Caco-2 (cell line): ENCODE data around the gene ZNF839. TPM values are rescaled to one million over a fixed set of nuclear protein-coding genes. Genes with fewer than 3 reads are reported as not detected.
"Not testable (repeated sequence)": the region's sequence is repeated elsewhere in the genome, so short reads cannot be mapped to it uniquely, and the experiment has no call there.

ENCODE experiments used
- BruUV-seq: library from RNA; stranded (reverse); fragments of 400-500 nt; replicated peaks from 2 replicates; lab custom pipeline; 2021; lab: Mats Ljungman, UMichigan
- CTCF ChIA-PET: fragments of 300-600 bp; sonication (Branson Sonifier 250); formaldehyde crosslinking; loops from one replicate; lab custom pipeline; 2022; ENCODE audit warnings: antibody characterized with exemption; lab: Charles Lee
- POLR2A ChIA-PET: fragments of 300-600 bp; sonication (Branson Sonifier 250); formaldehyde crosslinking; loops from one replicate; lab custom pipeline; 2022; ENCODE audit warnings: antibody characterized with exemption; lab: Charles Lee
- DNase-seq, 2 experiments: peaks; one replicate each; pipeline versions ENCODE4 v3.0.0 to v3.0.0-alpha.2; 2020 to 2022
- H3K27me3 ChIP-seq: replicated peaks from 2 replicates; pipeline ENCODE4 v1.6.0; 2011; ENCODE audit warnings: low read length; ENCODE audit not compliant: control insufficient read depth, insufficient read depth
- H3K36me3 ChIP-seq: 2 replicates; pipeline ENCODE4 v1.5.1; 2011; ENCODE audit warnings: low read length; ENCODE audit not compliant: control insufficient read depth, insufficient read depth
- H3K4me1 ChIP-seq: fragments of 250-450 bp; sonication (Bioruptor Pico); 2 replicates; pipeline ENCODE4 v1.5.1; 2020; ENCODE audit warnings: mild to moderate bottlenecking
- H3K4me3 ChIP-seq: 2 replicates; pipeline ENCODE4 v1.5.1; 2011; ENCODE audit warnings: low read depth, mild to moderate bottlenecking, control low read depth, low read length
- H3K9me3 ChIP-seq: fragments of 250-450 bp; sonication (Bioruptor Pico); 2 replicates; pipeline ENCODE4 v1.5.1; 2020; ENCODE audit warnings: mild to moderate bottlenecking, moderate library complexity
- H3K27ac Mint-ChIP-seq: one replicate; pipeline ENCODE4 v1.8.0; 2022; ENCODE audit warnings: mixed read lengths; ENCODE audit not compliant: unreplicated experiment
- H3K27me3 Mint-ChIP-seq: one replicate; pipeline ENCODE4 v1.8.0; 2022; ENCODE audit warnings: mixed read lengths; ENCODE audit not compliant: insufficient read depth, unreplicated experiment
- H3K36me3 Mint-ChIP-seq: one replicate; pipeline ENCODE4 v1.8.0; 2022; ENCODE audit warnings: mild to moderate bottlenecking, mixed read lengths; ENCODE audit not compliant: insufficient read depth, unreplicated experiment
- H3K4me1 Mint-ChIP-seq: one replicate; pipeline ENCODE4 v1.8.0; 2022; ENCODE audit warnings: low read depth, mixed read lengths; ENCODE audit not compliant: unreplicated experiment
- H3K4me3 Mint-ChIP-seq: one replicate; pipeline ENCODE4 v1.8.0; 2022; ENCODE audit warnings: mild to moderate bottlenecking, moderate library complexity, mixed read lengths; ENCODE audit not compliant: unreplicated experiment
- H3K9me3 Mint-ChIP-seq: one replicate; pipeline ENCODE4 v1.8.0; 2022; ENCODE audit warnings: mixed read lengths; ENCODE audit not compliant: unreplicated experiment
- CTCF ChIP-seq, 2 experiments: fragments of 200-600 bp in 1 of 2; IDR thresholded peaks; 1 replicate in 1 of 2; 2 replicates in 1 of 2; pipeline versions ENCODE4 v1.5.1 to v1.8.0; 2011 to 2022; ENCODE audit warnings: antibody characterized with exemption in 1 of 2, control low read depth in 1 of 2, inconsistent platforms in 1 of 2, low read depth in 1 of 2, low read length in 1 of 2, mild to moderate bottlenecking in 1 of 2, moderate library complexity in 1 of 2; ENCODE audit not compliant: insufficient read depth in 1 of 2, severe bottlenecking in 1 of 2, unreplicated experiment in 1 of 2
- intact Hi-C: fragments of 100-400 bp; cut with micrococcal nuclease; formaldehyde crosslinking; loops from one replicate; pipeline ENCODE4 v1.10.0; 2022; ENCODE audit not compliant: unreplicated experiment
- total RNA-seq: library from RNA; stranded (reverse); gene quantifications from 2 replicates; pipeline ENCODE4 v1.2.3, GENCODE V29; 2022

ZNF839 gene
- total RNA-seq, 1 experiment from 2014 or later = 11.9 TPM

- peaks cover 14% of the 10 kb centered on the region for H3K4me1 Mint-ChIP-seq
- no TSS peak for BruUV-seq
- peak in 1 of 2 experiments; percentile 23 for TF ChIP-seq CTCF (IDR thresholded peaks at IDR 0.05; ENCODE audit: insufficient read depth in 1 of 2, low read depth in 1 of 2, low read length in 1 of 2, severe bottlenecking in 1 of 2, unreplicated experiment in 1 of 2)
- no peak overlapping the region for H3K27ac Mint-ChIP-seq
- no peaks in the 10 kb centered on the region for H3K9me3 ChIP-seq
- no peaks in the 10 kb centered on the region for H3K27me3 ChIP-seq
- ChIA-PET POLR2A (no interaction called here), CTCF (no interaction called here)
- intact Hi-C loops = no loop called here
- peak in 1 of 2 experiments; percentile 41 for DNase-seq
- no peaks in the 10 kb centered on the region for H3K9me3 Mint-ChIP-seq
- H3K4me3 Mint-ChIP-seq = no peak overlapping the region
- H3K4me3 ChIP-seq = no peak overlapping the region
- peaks cover 34% of the 10 kb centered on the region for H3K4me1 ChIP-seq
- H3K27me3 Mint-ChIP-seq = no peaks in the 10 kb centered on the region
- H3K36me3 Mint-ChIP-seq = peaks cover 9% of the 10 kb centered on the region
- H3K36me3 ChIP-seq = no peaks in the 10 kb centered on the region
Measured at GRCh38 chr14:102323102-102323501, 3.6 kb downstream of the ZNF839 start.

- POLR2A ChIA-PET = interaction anchor here (0.5 kb wide), 1 partner anchor 237 kb away, joined by 4 read pairs; no protein-coding TSS in a partner anchor
- H3K27me3 ChIP-seq = no peaks in the 10 kb centered on the region
- Mint-ChIP-seq H3K27ac (no peak overlapping the region), H3K27me3 (no peaks in the 10 kb centered on the region), H3K4me3 (no peak overlapping the region), H3K4me1 (peaks cover 11% of the 10 kb centered on the region), H3K36me3 (no peaks in the 10 kb centered on the region), H3K9me3 (no peaks in the 10 kb centered on the region)
- no TSS peak for BruUV-seq
- no peak for DNase-seq
- intact Hi-C loops = no loop called here
- no peak overlapping the region for H3K4me3 ChIP-seq
- TF ChIP-seq CTCF (IDR thresholded peaks at IDR 0.05; ENCODE audit: insufficient read depth in 1 of 2, low read depth in 1 of 2, low read length in 1 of 2, severe bottlenecking in 1 of 2, unreplicated experiment in 1 of 2) = no peak
- H3K9me3 ChIP-seq = no peaks in the 10 kb centered on the region
- H3K36me3 ChIP-seq = no peaks in the 10 kb centered on the region
- CTCF ChIA-PET = no interaction called here
- peaks cover 18% of the 10 kb centered on the region for H3K4me1 ChIP-seq
Measured at GRCh38 chr14:102325791-102326345, 6.3 kb downstream of the ZNF839 start.

GRCh38 chr14:102326583-102326982 lies 7.0 kb downstream of the ZNF839 start:
- Mint-ChIP-seq H3K36me3 (no peaks in the 10 kb centered on the region), H3K4me3 (no peak overlapping the region), H3K4me1 (peaks cover 4% of the 10 kb centered on the region), H3K27ac (no peak overlapping the region), H3K27me3 (no peaks in the 10 kb centered on the region), H3K9me3 (no peaks in the 10 kb centered on the region)
- H3K4me3 ChIP-seq = no peak overlapping the region
- ChIA-PET POLR2A (interaction anchor here (0.5 kb wide), 1 partner anchor 238 kb away, joined by 4 read pairs; no protein-coding TSS in a partner anchor), CTCF (no interaction called here)
- intact Hi-C loops = no loop called here
- BruUV-seq = no TSS peak
- no peak for DNase-seq
- peaks cover 11% of the 10 kb centered on the region for H3K4me1 ChIP-seq
- no peaks in the 10 kb centered on the region for H3K9me3 ChIP-seq
- no peaks in the 10 kb centered on the region for H3K27me3 ChIP-seq
- no peaks in the 10 kb centered on the region for H3K36me3 ChIP-seq
- no peak for TF ChIP-seq CTCF (IDR thresholded peaks at IDR 0.05; ENCODE audit: insufficient read depth in 1 of 2, low read depth in 1 of 2, low read length in 1 of 2, severe bottlenecking in 1 of 2, unreplicated experiment in 1 of 2)

GRCh38 chr14:102329381-102329780 lies 9.8 kb downstream of the ZNF839 start:
- H3K27ac Mint-ChIP-seq, BruUV-seq, intact Hi-C loops, H3K4me3 Mint-ChIP-seq, DNase-seq, H3K4me1 ChIP-seq, H3K27me3 ChIP-seq, H3K9me3 Mint-ChIP-seq, H3K27me3 Mint-ChIP-seq, H3K36me3 ChIP-seq, H3K36me3 Mint-ChIP-seq, H3K4me1 Mint-ChIP-seq, POLR2A ChIA-PET, H3K9me3 ChIP-seq, H3K4me3 ChIP-seq: not testable (repeated sequence)
- CTCF ChIA-PET = interaction anchor here (0.7 kb wide), 2 partner anchors 14 to 395 kb away, joined by 6 to 7 read pairs; no protein-coding TSS in a partner anchor
